ENCODE data around the gene KIF19. TPM values are rescaled to one million over a fixed set of nuclear protein-coding genes. Genes with fewer than 3 reads are reported as not detected.

The KIF19 gene
- polyA plus RNA-seq, 3 donors: not detected

DNA sequence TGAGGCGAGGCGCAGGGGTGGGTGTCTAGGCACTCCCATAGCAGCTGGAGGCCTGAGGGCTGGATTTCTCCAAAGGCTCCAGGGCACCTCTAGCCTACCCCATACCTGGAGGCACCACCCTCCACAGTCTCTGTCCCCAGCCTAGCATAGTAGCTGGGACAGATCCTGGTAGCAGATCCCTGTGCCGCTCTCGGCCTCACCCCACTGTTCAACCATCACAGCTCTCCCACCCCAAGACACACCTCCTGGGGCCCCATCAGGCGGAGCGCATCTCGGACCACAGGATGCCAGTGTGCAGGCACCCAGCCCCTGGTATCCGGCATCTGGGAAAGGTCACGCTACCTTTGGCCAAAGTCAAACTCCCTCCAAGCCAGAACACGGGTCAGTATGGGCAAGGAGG lies 28.5 kb downstream of the KIF19 start:
- H3K27ac Mint-ChIP-seq: no peak overlapping the region
- peaks cover 11% of the 10 kb centered on the region for H3K4me1 Mint-ChIP-seq
- Histone ChIP-seq H3K4me3 (replicated peaks in 1 of 3; ENCODE audit: low read depth in 2 of 3, low read length in 3 of 3) (no peak overlapping the region), H3K27me3 (ENCODE audit: control insufficient read depth in 2 of 2, insufficient read depth in 2 of 2, low read length in 2 of 2) (peaks cover 37 to 80% of the 10 kb centered on the region in 2 donors), H3K27ac (ENCODE audit: low read depth in 1 of 2, low read length in 2 of 2) (no peak overlapping the region), H3K79me2 (ENCODE audit: insufficient read depth, low read length) (no peaks in the 10 kb centered on the region), H3K9ac (ENCODE audit: insufficient read depth, low read length, poor library complexity, severe bottlenecking) (no peak overlapping the region), H3K36me3 (replicated peaks in 1 of 2; ENCODE audit: control insufficient read depth in 1 of 2, insufficient read depth in 2 of 2, low read length in 2 of 2) (no peaks in the 10 kb centered on the region), H4K20me1 (ENCODE audit: insufficient read depth, low read length) (no peaks in the 10 kb centered on the region), H2AFZ (ENCODE audit: insufficient read depth, low read depth, low read length, poor library complexity, severe bottlenecking) (no peak overlapping the region), H3K4me1 (ENCODE audit: control insufficient read depth in 1 of 2, insufficient read depth in 2 of 2, low read length in 2 of 2) (peaks cover 0 to 18% of the 10 kb centered on the region in 2 donors), H3K9me3 (replicated peaks in 1 of 2; ENCODE audit: control insufficient read depth in 1 of 2, insufficient read depth in 1 of 2, low read length in 2 of 2) (peaks cover 0 to 22% of the 10 kb centered on the region in 2 donors), H3K4me2 (replicated peaks; ENCODE audit: extremely low read depth, low read length, poor library complexity, severe bottlenecking) (no peak overlapping the region)
- no peak for DNase-seq
- peak overlapping the region in 1 of 2 donors; percentile 69 for H3K4me3 Mint-ChIP-seq
- peaks cover 0 to 4% of the 10 kb centered on the region in 2 donors for H3K36me3 Mint-ChIP-seq
- intact Hi-C loops (cut with micrococcal nuclease): loop anchor here (5.0 to 10.0 kb wide), 2 partner anchors 50 to 142 kb away; partner anchors contain the start of gene TTYH2 (in 1 of the 2)
- TF ChIP-seq, protein P1, sequence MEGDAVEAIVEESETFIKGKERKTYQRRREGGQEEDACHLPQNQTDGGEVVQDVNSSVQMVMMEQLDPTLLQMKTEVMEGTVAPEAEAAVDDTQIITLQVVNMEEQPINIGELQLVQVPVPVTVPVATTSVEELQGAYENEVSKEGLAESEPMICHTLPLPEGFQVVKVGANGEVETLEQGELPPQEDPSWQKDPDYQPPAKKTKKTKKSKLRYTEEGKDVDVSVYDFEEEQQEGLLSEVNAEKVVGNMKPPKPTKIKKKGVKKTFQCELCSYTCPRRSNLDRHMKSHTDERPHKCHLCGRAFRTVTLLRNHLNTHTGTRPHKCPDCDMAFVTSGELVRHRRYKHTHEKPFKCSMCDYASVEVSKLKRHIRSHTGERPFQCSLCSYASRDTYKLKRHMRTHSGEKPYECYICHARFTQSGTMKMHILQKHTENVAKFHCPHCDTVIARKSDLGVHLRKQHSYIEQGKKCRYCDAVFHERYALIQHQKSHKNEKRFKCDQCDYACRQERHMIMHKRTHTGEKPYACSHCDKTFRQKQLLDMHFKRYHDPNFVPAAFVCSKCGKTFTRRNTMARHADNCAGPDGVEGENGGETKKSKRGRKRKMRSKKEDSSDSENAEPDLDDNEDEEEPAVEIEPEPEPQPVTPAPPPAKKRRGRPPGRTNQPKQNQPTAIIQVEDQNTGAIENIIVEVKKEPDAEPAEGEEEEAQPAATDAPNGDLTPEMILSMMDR (IDR thresholded peaks at IDR 0.05): no peak
- H3K27me3 Mint-ChIP-seq (ENCODE audit: low read depth in 3 of 3): peaks cover 76 to 96% (median 86%) of the 10 kb centered on the region in 3 donors
- WGBS (ENCODE audit: insufficient coverage): 82% methylated on average over 7 of the region's 10 CpGs
- H3K9me3 Mint-ChIP-seq: peaks cover 0 to 10% (median 3%) of the 10 kb centered on the region in 7 donors

DNA sequence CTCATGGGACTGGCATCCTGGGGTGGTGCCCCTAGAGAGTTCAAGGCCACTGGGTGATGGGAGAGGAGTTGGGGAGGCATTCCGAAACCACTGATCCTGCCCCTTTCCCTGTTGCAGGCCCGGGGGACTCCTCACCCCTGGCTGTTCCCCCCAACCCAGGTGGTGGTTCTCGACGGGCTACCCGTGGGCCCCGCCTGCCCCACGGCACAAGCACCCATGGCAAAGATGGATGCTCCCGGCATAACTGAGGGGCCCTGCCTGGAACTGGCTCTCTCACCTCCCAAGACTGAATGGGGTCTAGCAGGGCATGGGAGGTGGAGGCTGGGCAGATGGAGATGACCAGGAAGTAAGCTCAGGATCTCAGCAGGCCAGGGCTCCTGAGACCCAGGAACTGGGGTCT lies 29.0 kb downstream of the KIF19 start:
- intact Hi-C loops (cut with micrococcal nuclease): loop anchor here in 1 of 2 donors (10.0 kb wide), 1 partner anchor 50 kb away; no protein-coding TSS in a partner anchor
- Mint-ChIP-seq H3K4me3 (peak overlapping the region in 1 of 2 donors; percentile 72), H3K27me3 (ENCODE audit: low read depth in 3 of 3) (peaks cover 74 to 98% (median 87%) of the 10 kb centered on the region in 3 donors), H3K36me3 (peaks cover 0 to 4% of the 10 kb centered on the region in 2 donors), H3K4me1 (peaks cover 11% of the 10 kb centered on the region), H3K9me3 (peaks cover 0 to 10% (median 3%) of the 10 kb centered on the region in 7 donors), H3K27ac (peak overlapping the region in 2 of 7 donors; percentile 24 to 33)
- Histone ChIP-seq H3K4me1 (ENCODE audit: control insufficient read depth in 1 of 2, insufficient read depth in 2 of 2, low read length in 2 of 2) (peaks cover 0 to 18% of the 10 kb centered on the region in 2 donors), H3K27me3 (ENCODE audit: control insufficient read depth in 2 of 2, insufficient read depth in 2 of 2, low read length in 2 of 2) (peaks cover 37 to 84% of the 10 kb centered on the region in 2 donors), H3K4me2 (replicated peaks; ENCODE audit: extremely low read depth, low read length, poor library complexity, severe bottlenecking) (no peak overlapping the region), H3K36me3 (replicated peaks in 1 of 2; ENCODE audit: control insufficient read depth in 1 of 2, insufficient read depth in 2 of 2, low read length in 2 of 2) (no peaks in the 10 kb centered on the region), H3K79me2 (ENCODE audit: insufficient read depth, low read length) (no peaks in the 10 kb centered on the region), H2AFZ (ENCODE audit: insufficient read depth, low read depth, low read length, poor library complexity, severe bottlenecking) (no peak overlapping the region), H4K20me1 (ENCODE audit: insufficient read depth, low read length) (no peaks in the 10 kb centered on the region), H3K27ac (ENCODE audit: low read depth in 1 of 2, low read length in 2 of 2) (no peak overlapping the region), H3K4me3 (replicated peaks in 1 of 3; ENCODE audit: low read depth in 2 of 3, low read length in 3 of 3) (no peak overlapping the region), H3K9ac (ENCODE audit: insufficient read depth, low read length, poor library complexity, severe bottlenecking) (no peak overlapping the region), H3K9me3 (replicated peaks in 1 of 2; ENCODE audit: control insufficient read depth in 1 of 2, insufficient read depth in 1 of 2, low read length in 2 of 2) (peaks cover 0 to 22% of the 10 kb centered on the region in 2 donors)
- no peak for DNase-seq
- 85% methylated on average over 4 of the region's 8 CpGs for WGBS (ENCODE audit: insufficient coverage)
- TF ChIP-seq, protein P1 (IDR thresholded peaks at IDR 0.05): no peak

Data from CD14-positive monocyte (primary cell).